Colonic mucosa (tissue), 4 donors: ENCODE data around the gene CCDC192. TPM values are rescaled to one million over a fixed set of nuclear protein-coding genes. Genes with fewer than 3 reads are reported as not detected.

Source experiments
- DNase-seq: peaks from one replicate; pipeline ENCODE4 v3.0.0-alpha.2; 2020
- H3K27ac ChIP-seq: fragments of 200-600 bp; one replicate; pipeline ENCODE4 v1.8.0; 2021
- H3K27me3 ChIP-seq: fragments of 200-600 bp; one replicate; pipeline ENCODE4 v1.8.0; 2021
- H3K36me3 ChIP-seq: fragments of 200-600 bp; one replicate; pipeline ENCODE4 v1.8.0; 2021
- H3K4me1 ChIP-seq: fragments of 200-600 bp; one replicate; pipeline ENCODE4 v1.8.0; 2021; ENCODE audit warnings: mild to moderate bottlenecking
- H3K4me3 ChIP-seq: fragments of 200-600 bp; one replicate; pipeline ENCODE4 v1.8.0; 2021
- H3K9ac ChIP-seq, 2 donors: one replicate each; pipeline ENCODE4 v1.7.0; 2013; ENCODE audit warnings: control low read depth in 2 of 2, low read depth in 2 of 2, low read length in 2 of 2
- H3K9me3 ChIP-seq: fragments of 200-600 bp; one replicate; pipeline ENCODE4 v1.8.0; 2021
- CTCF ChIP-seq: fragments of 200-600 bp; IDR thresholded peaks from one replicate; pipeline ENCODE4 v1.8.0; 2022; ENCODE audit warnings: antibody characterized with exemption, mild to moderate bottlenecking
- intact Hi-C: fragments of 100-400 bp; cut with DNase I; formaldehyde crosslinking; loops from one replicate; pipeline ENCODE4 v1.14.1; 2022
- total RNA-seq, 2 donors: library from RNA; stranded (reverse); fragmentation: NEBNext Ultra II Directional in 1 of 2; extraction: Animal tissue kit (Norgen Biotek cat#: 25700) in 1 of 2; gene quantifications; one replicate each; pipeline ENCODE4 v1.2.1, GENCODE V29; 2021
- donor health status: healthy.
- donor health status: DM: no; HTN: no; CAD: no.
- donor health status: DM: no; HTN: no; CAD: no.

Gene CCDC192
- total RNA-seq, 2 donors from 2014 or later, result not detected

- intact Hi-C loops, result no loop called here
- H3K9ac ChIP-seq, result no peak overlapping the region
- TF ChIP-seq CTCF, result no peak
- H3K4me1 ChIP-seq, result no peaks in the 10 kb centered on the region
- H3K36me3 ChIP-seq, result no peaks in the 10 kb centered on the region
- H3K27ac ChIP-seq, result no peak overlapping the region
- DNase-seq, result no peak
- no peaks in the 10 kb centered on the region for H3K27me3 ChIP-seq
- H3K9me3 ChIP-seq, result no peaks in the 10 kb centered on the region
- H3K4me3 ChIP-seq, result no peak overlapping the region
These were observed 122.8 kb downstream of the CCDC192 start for GRCh38 chr5:127826011-127826410.

DNA sequence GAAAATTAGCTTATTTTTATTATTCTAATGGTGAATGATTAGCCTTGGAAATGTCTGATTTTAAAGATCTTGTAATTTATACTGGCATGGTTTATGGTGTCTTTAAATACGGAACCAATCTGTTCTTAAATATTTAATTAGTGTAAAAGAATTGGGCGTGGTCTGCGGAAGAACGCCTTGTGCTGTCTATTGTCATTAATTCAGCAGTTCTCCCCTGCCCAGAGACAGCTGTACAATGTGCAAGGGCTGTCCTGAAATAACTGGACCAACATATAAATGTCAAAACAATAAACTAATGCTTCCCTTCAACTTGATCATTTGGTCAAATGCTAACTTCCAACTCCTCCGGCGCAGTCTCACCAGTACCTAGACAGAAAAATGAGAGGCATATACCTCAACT, 124.3 kb downstream of the CCDC192 start:
- intact Hi-C loops, result no loop called here
- H3K4me3 ChIP-seq, result no peak overlapping the region
- no peaks in the 10 kb centered on the region for H3K9me3 ChIP-seq
- H3K9ac ChIP-seq, result no peak overlapping the region
- H3K4me1 ChIP-seq, result no peaks in the 10 kb centered on the region
- H3K36me3 ChIP-seq, result no peaks in the 10 kb centered on the region
- DNase-seq, result no peak
- H3K27ac ChIP-seq, result no peak overlapping the region
- no peaks in the 10 kb centered on the region for H3K27me3 ChIP-seq
- no peak for TF ChIP-seq CTCF

DNA sequence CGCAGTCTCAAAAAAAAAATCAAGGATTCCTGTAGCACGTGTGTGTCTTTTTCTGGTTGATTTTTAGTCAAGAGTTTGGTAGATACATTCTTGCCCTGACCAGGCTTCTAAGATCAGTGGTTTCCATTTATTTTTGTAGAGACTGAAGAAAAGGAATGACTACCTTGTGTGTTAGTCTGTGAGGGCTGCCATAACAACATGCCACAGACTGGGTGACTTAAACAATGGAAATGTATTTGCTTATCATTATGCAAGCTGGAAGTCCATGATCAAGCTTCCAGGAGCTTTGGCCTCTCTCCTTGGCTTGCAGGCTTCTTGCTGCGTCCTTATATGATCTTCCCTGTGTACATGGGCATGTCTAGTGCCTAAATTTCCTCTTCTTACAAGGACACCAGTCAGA, 127.0 kb downstream of the CCDC192 start:
- H3K4me3 ChIP-seq, result no peak overlapping the region
- intact Hi-C loops, result no loop called here

GRCh38 chr5:127830829-127831598, 127.8 kb downstream of the CCDC192 start:
- Histone ChIP-seq H3K4me1 (no peaks in the 10 kb centered on the region), H3K27ac (no peak overlapping the region), H3K9ac (no peak overlapping the region), H3K4me3 (no peak overlapping the region), H3K27me3 (no peaks in the 10 kb centered on the region), H3K36me3 (no peaks in the 10 kb centered on the region), H3K9me3 (no peaks in the 10 kb centered on the region)
- no peak for DNase-seq
- intact Hi-C loops, result no loop called here
- TF ChIP-seq CTCF, result no peak

More for the DNA sequence above, 127.0 kb downstream of the CCDC192 start:
- DNase-seq, result no peak
- H3K9me3 ChIP-seq, result no peaks in the 10 kb centered on the region
- no peak overlapping the region for H3K9ac ChIP-seq
- no peaks in the 10 kb centered on the region for H3K36me3 ChIP-seq
- no peaks in the 10 kb centered on the region for H3K4me1 ChIP-seq
- no peak for TF ChIP-seq CTCF
- H3K27me3 ChIP-seq, result no peaks in the 10 kb centered on the region
- no peak overlapping the region for H3K27ac ChIP-seq

DNA sequence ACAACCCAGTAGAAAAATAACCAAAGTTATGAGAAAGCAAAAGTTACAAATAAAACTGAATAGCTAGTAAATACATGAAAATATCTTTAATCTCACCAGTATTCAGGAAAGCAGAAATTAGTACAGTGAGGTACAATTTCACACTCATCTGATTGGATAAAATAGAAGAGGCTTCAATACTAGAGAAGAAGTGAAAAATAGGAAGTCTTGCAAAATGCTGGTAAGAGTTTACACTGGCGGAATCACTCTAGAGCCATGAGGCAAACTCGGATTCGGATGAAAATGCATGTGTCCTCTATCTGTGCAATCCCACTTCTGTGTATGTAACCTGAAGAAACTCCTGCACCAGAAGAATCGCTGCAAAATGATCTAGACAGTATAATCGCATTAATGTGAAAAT, 128.9 kb downstream of the CCDC192 start:
- no peaks in the 10 kb centered on the region for H3K9me3 ChIP-seq
- no peaks in the 10 kb centered on the region for H3K36me3 ChIP-seq
- H3K4me3 ChIP-seq, result no peak overlapping the region
- no peak overlapping the region for H3K27ac ChIP-seq
- intact Hi-C loops, result no loop called here
- no peak for TF ChIP-seq CTCF
- DNase-seq, result no peak
- no peaks in the 10 kb centered on the region for H3K27me3 ChIP-seq
- no peak overlapping the region for H3K9ac ChIP-seq
- H3K4me1 ChIP-seq, result no peaks in the 10 kb centered on the region
